GM12878 (cell line): ENCODE data around the gene BFSP1.

Experiments used
- CTCF ChIP-seq, 3 experiments: IDR thresholded peaks in 2 of 3; conservative IDR thresholded peaks in 1 of 3; 2 replicates each; pipeline ENCODE4 v1.5.1; 2011; ENCODE audit warnings: low read depth in 3 of 3, low read length in 3 of 3, mild to moderate bottlenecking in 3 of 3, control low read depth in 2 of 3, moderate library complexity in 2 of 3, inconsistent platforms in 1 of 3, mixed read lengths in 1 of 3; ENCODE audit not compliant: control insufficient read depth in 2 of 3, insufficient read depth in 1 of 3; ENCODE audit errors: extremely low read depth in 1 of 3
- EZH2 ChIP-seq: IDR thresholded peaks from 2 replicates; pipeline ENCODE4 v1.6.1; 2012; ENCODE audit warnings: low read depth, mild to moderate bottlenecking, control low read depth, inconsistent platforms, low read length, borderline replicate concordance; ENCODE audit not compliant: control insufficient read depth
- IRF3 ChIP-seq: fragments of 450-650 bp; IDR thresholded peaks from 2 replicates; pipeline ENCODE4 v1.6.1; 2014; ENCODE audit warnings: mild to moderate bottlenecking
- MAX ChIP-seq: IDR thresholded peaks from 2 replicates; pipeline ENCODE4 v1.6.1; 2012; ENCODE audit warnings: low read depth, low read length, improper control_type of control experiment
- SUZ12 ChIP-seq: fragments of 200-600 bp; sonication (generic); IDR thresholded peaks from one replicate; pipeline ENCODE4 v1.6.1; 2018; ENCODE audit warnings: antibody characterized with exemption, mild to moderate bottlenecking; ENCODE audit not compliant: unreplicated experiment
- ZBED1 ChIP-seq: IDR thresholded peaks from 2 replicates; pipeline ENCODE4 v1.6.1; 2016; ENCODE audit warnings: borderline replicate concordance

GRCh38 chr20:17576215-17576614, 45.0 kb upstream of the BFSP1 start:
- TF ChIP-seq MAX, result no peak
- no peak for TF ChIP-seq SUZ12
- no peak for TF ChIP-seq ZBED1
- TF ChIP-seq EZH2, result no peak
- no peak for TF ChIP-seq IRF3
- no peak for TF ChIP-seq CTCF (IDR thresholded peaks at IDR 0.05 in 2 of 3, conservative IDR thresholded peaks at IDR 0.05 in 1 of 3; ENCODE audit: control insufficient read depth in 2 of 3, extremely low read depth in 1 of 3, insufficient read depth in 1 of 3, low read depth in 3 of 3, low read length in 3 of 3)
